A549 (cell line): ENCODE results near the gene CEP112.

Experiments used
- CTCF ChIP-seq: fragments of >200 bp; sonication (Bioruptor Twin); formaldehyde crosslinking; IDR thresholded peaks from 3 replicates; pipeline ENCODE4 v1.5.1; 2016
- POLR2A ChIP-seq: IDR thresholded peaks from 2 replicates; pipeline ENCODE4 v1.6.1; 2012; ENCODE audit warnings: mild to moderate bottlenecking, low read length
- RAD21 ChIP-seq, 2 experiments: fragments of >200 bp in 1 of 2; sonication (Bioruptor Twin) in 1 of 2; formaldehyde crosslinking in 1 of 2; IDR thresholded peaks in 1 of 2; conservative IDR thresholded peaks in 1 of 2; 2 replicates in 1 of 2; 3 replicates in 1 of 2; pipeline ENCODE4 v1.6.1; 2012 to 2018; ENCODE audit warnings: inconsistent platforms in 1 of 2

DNA sequence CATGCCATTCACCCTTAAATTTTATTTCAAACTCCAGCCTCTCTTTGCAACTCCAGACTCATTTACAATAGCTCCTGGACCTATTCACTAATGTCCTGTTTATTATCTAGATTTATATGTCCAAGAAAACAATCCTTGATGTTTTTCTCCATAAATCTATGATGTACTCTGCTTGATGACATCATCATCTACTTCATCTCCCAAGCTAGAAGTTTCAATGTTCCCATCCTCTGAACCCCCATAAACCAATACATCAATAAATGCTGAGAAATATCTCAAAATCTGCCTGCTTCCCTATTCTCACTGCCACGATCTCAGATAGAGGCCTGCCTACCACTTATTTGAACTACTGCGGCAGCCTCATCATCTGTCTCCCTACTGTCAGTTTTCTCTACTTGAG, 4.2 kb downstream of the CEP112 start:
- TF ChIP-seq POLR2A, result no peak
- TF ChIP-seq CTCF, result no peak
- no peak for TF ChIP-seq RAD21 (conservative IDR thresholded peaks at IDR 0.05 in 1 of 2, IDR thresholded peaks at IDR 0.05 in 1 of 2)
